HEK293 (cell line): ENCODE results near the gene LRP8.

Source experiments
- CTCF ChIA-PET: fragments of 350-600 bp; formaldehyde crosslinking; extraction: SDS; loops from one replicate; lab custom pipeline; 2021; ENCODE audit warnings: antibody characterized with exemption; lab: Yijun Ruan, JAX
- POLR2A ChIA-PET: fragments of 300-600 bp; formaldehyde crosslinking; extraction: SDS; loops from one replicate; lab custom pipeline; 2020; ENCODE audit warnings: antibody characterized with exemption, inconsistent platforms; lab: Yijun Ruan, JAX
- H3K27ac ChIP-seq: fragments of 200-500 bp; sonication (Bioruptor generic); 2 replicates; pipeline ENCODE4 v1.5.1; 2014; ENCODE audit warnings: low read depth, low read length, control low read depth, inconsistent platforms; ENCODE audit errors: extremely low read depth
- H3K36me3 ChIP-seq, 2 experiments: fragments of 200-500 bp in 1 of 2; sonication (Bioruptor generic) in 1 of 2; 1 replicate in 1 of 2; 2 replicates in 1 of 2; pipeline ENCODE4 v1.5.1; 2014 to 2017; ENCODE audit warnings: inconsistent platforms in 2 of 2, low read length in 2 of 2; ENCODE audit not compliant: control insufficient read depth in 2 of 2, insufficient read depth in 1 of 2
- H3K4me1 ChIP-seq: fragments of 200-500 bp; sonication (Bioruptor generic); 2 replicates; pipeline ENCODE4 v1.5.1; 2014; ENCODE audit warnings: mild to moderate bottlenecking, low read length, inconsistent platforms; ENCODE audit not compliant: control insufficient read depth, insufficient read depth
- H3K4me3 ChIP-seq: 2 replicates; pipeline ENCODE4 v1.5.1; 2011; ENCODE audit warnings: low read depth, mild to moderate bottlenecking, control low read depth, low read length, moderate library complexity
- H3K9me3 ChIP-seq: fragments of 200-500 bp; sonication (Bioruptor generic); 2 replicates; pipeline ENCODE4 v1.5.1; 2014; ENCODE audit warnings: low read depth, low read length, inconsistent platforms; ENCODE audit not compliant: control insufficient read depth, insufficient read depth
- BCL11B ChIP-seq: fragments of 450-650 bp; formaldehyde crosslinking; IDR thresholded peaks from 2 replicates; pipeline ENCODE4 v1.5.1; 2016; ENCODE audit warnings: low read depth, missing biosample characterization, missing genetic modification characterization
- BCL6B ChIP-seq: fragments of 450-650 bp; formaldehyde crosslinking; IDR thresholded peaks from 2 replicates; pipeline ENCODE4 v1.5.1; 2017; ENCODE audit warnings: missing biosample characterization, missing genetic modification characterization
- ELK4 ChIP-seq: IDR thresholded peaks from 2 replicates; pipeline ENCODE4 v1.6.1; 2011; ENCODE audit warnings: mild to moderate bottlenecking, low read depth, low read length, borderline replicate concordance
- FEZF1 ChIP-seq: fragments of 450-650 bp; formaldehyde crosslinking; IDR thresholded peaks from 2 replicates; pipeline ENCODE4 v1.5.1; 2016; ENCODE audit warnings: missing biosample characterization, missing genetic modification characterization
- GLIS1 ChIP-seq: fragments of 450-650 bp; formaldehyde crosslinking; IDR thresholded peaks from 2 replicates; pipeline ENCODE4 v1.5.1; 2016; ENCODE audit warnings: missing biosample characterization, missing genetic modification characterization
- KLF16 ChIP-seq: fragments of 450-650 bp; formaldehyde crosslinking; IDR thresholded peaks from 2 replicates; pipeline ENCODE4 v1.5.1; 2017; ENCODE audit warnings: missing biosample characterization, missing genetic modification characterization
- SP7 ChIP-seq: fragments of 450-650 bp; formaldehyde crosslinking; IDR thresholded peaks from 2 replicates; pipeline ENCODE4 v1.5.1; 2016; ENCODE audit warnings: missing biosample characterization, missing genetic modification characterization
- ZFP37 ChIP-seq: fragments of 450-650 bp; formaldehyde crosslinking; IDR thresholded peaks from 2 replicates; pipeline ENCODE4 v1.5.1; 2016; ENCODE audit warnings: missing biosample characterization, missing genetic modification characterization
- ZFP41 ChIP-seq: fragments of 450-650 bp; formaldehyde crosslinking; IDR thresholded peaks from 2 replicates; pipeline ENCODE4 v1.5.1; 2016; ENCODE audit warnings: missing biosample characterization, missing genetic modification characterization, borderline replicate concordance
- ZNF132 ChIP-seq: fragments of 450-650 bp; formaldehyde crosslinking; IDR thresholded peaks from 2 replicates; pipeline ENCODE4 v1.5.1; 2017; ENCODE audit warnings: missing biosample characterization, missing genetic modification characterization, borderline replicate concordance
- ZNF211 ChIP-seq: fragments of 450-650 bp; formaldehyde crosslinking; IDR thresholded peaks from 2 replicates; pipeline ENCODE4 v1.5.1; 2016; ENCODE audit warnings: low read depth, missing biosample characterization, missing genetic modification characterization
- ZNF341 ChIP-seq: fragments of 450-650 bp; formaldehyde crosslinking; IDR thresholded peaks from 2 replicates; pipeline ENCODE4; 2016; ENCODE audit warnings: low read depth, missing biosample characterization, missing genetic modification characterization
- ZNF391 ChIP-seq: fragments of 450-650 bp; formaldehyde crosslinking; IDR thresholded peaks from 2 replicates; pipeline ENCODE4 v1.5.1; 2016; ENCODE audit warnings: low read depth, missing biosample characterization, missing genetic modification characterization, borderline replicate concordance
- ZNF626 ChIP-seq: fragments of 450-650 bp; sonication (Bioruptor Pico); formaldehyde crosslinking; IDR thresholded peaks from 2 replicates; pipeline ENCODE4 v1.5.1; 2018; ENCODE audit warnings: missing biosample characterization, missing genetic modification characterization, inconsistent platforms
- ZNF701 ChIP-seq: fragments of 450-650 bp; formaldehyde crosslinking; IDR thresholded peaks from 2 replicates; pipeline ENCODE4 v1.5.1; 2016; ENCODE audit warnings: missing biosample characterization, missing genetic modification characterization
- ZNF768 ChIP-seq: fragments of 450-650 bp; formaldehyde crosslinking; IDR thresholded peaks from 2 replicates; pipeline ENCODE4 v1.5.1; 2018; ENCODE audit warnings: missing biosample characterization, mild to moderate bottlenecking, missing genetic modification characterization
- ZNF791 ChIP-seq: fragments of 450-650 bp; formaldehyde crosslinking; IDR thresholded peaks from 2 replicates; pipeline ENCODE4 v1.5.1; 2016; ENCODE audit warnings: missing biosample characterization, missing genetic modification characterization
- TF ChIP-seq, protein P1 (sequence below): fragments of 450-650 bp; formaldehyde crosslinking; IDR thresholded peaks from 2 replicates; pipeline ENCODE4 v1.5.1; 2016; ENCODE audit warnings: missing biosample characterization, missing genetic modification characterization
- TF ChIP-seq, protein P2 (sequence below): fragments of 450-650 bp; formaldehyde crosslinking; IDR thresholded peaks from 2 replicates; pipeline ENCODE4 v1.5.1; 2016; ENCODE audit warnings: missing biosample characterization, missing genetic modification characterization
- TF ChIP-seq, protein P3 (sequence below): fragments of 450-650 bp; formaldehyde crosslinking; IDR thresholded peaks from 2 replicates; pipeline ENCODE4 v1.5.0; 2017; ENCODE audit warnings: missing biosample characterization, missing genetic modification characterization, borderline replicate concordance

Gene LRP8

GRCh38 chr1:53319296-53320101 lies 8.4 kb downstream of the LRP8 start (continued):
- TF ChIP-seq FEZF1 (no peak), BCL11B (tag by site-specific recombination) (no peak), ZFP41 (tag by site-specific recombination) (no peak), KLF16 (tag by site-specific recombination) (no peak), ZNF132 (tag by site-specific recombination) (no peak), ZFP37 (tag by site-specific recombination) (no peak), ZNF211 (tag by site-specific recombination) (no peak)
- TF ChIP-seq, protein P1, sequence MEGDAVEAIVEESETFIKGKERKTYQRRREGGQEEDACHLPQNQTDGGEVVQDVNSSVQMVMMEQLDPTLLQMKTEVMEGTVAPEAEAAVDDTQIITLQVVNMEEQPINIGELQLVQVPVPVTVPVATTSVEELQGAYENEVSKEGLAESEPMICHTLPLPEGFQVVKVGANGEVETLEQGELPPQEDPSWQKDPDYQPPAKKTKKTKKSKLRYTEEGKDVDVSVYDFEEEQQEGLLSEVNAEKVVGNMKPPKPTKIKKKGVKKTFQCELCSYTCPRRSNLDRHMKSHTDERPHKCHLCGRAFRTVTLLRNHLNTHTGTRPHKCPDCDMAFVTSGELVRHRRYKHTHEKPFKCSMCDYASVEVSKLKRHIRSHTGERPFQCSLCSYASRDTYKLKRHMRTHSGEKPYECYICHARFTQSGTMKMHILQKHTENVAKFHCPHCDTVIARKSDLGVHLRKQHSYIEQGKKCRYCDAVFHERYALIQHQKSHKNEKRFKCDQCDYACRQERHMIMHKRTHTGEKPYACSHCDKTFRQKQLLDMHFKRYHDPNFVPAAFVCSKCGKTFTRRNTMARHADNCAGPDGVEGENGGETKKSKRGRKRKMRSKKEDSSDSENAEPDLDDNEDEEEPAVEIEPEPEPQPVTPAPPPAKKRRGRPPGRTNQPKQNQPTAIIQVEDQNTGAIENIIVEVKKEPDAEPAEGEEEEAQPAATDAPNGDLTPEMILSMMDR (tag by site-specific recombination): no peak
- TF ChIP-seq, protein P2, sequence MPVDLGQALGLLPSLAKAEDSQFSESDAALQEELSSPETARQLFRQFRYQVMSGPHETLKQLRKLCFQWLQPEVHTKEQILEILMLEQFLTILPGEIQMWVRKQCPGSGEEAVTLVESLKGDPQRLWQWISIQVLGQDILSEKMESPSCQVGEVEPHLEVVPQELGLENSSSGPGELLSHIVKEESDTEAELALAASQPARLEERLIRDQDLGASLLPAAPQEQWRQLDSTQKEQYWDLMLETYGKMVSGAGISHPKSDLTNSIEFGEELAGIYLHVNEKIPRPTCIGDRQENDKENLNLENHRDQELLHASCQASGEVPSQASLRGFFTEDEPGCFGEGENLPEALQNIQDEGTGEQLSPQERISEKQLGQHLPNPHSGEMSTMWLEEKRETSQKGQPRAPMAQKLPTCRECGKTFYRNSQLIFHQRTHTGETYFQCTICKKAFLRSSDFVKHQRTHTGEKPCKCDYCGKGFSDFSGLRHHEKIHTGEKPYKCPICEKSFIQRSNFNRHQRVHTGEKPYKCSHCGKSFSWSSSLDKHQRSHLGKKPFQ (tag by site-specific recombination): no peak

- no peaks in the 10 kb centered on the region for H3K9me3 ChIP-seq
- H3K4me1 ChIP-seq: no peaks in the 10 kb centered on the region; the same call in 1 of the 2 replicates
- peaks cover 0 to 12% of the 10 kb centered on the region in 2 experiments; a peak in 1 of 3 replicates for H3K36me3 ChIP-seq
- peak; percentile 95 for TF ChIP-seq ZNF768
- no peak for TF ChIP-seq ZNF341 (tag by site-specific recombination)
- ChIA-PET CTCF (interaction anchor here (0.6 to 1.5 kb wide), 5 partner anchors 9 to 765 kb away, joined by 3 to 6 read pairs (median 3); no protein-coding TSS in a partner anchor), POLR2A (no interaction called here)
- no peak overlapping the region for H3K27ac ChIP-seq
- H3K4me3 ChIP-seq: no peak overlapping the region
Measured at GRCh38 chr1:53317646-53318539, 10.0 kb downstream of the LRP8 start.

GRCh38 chr1:53316766-53317581 lies 10.9 kb downstream of the LRP8 start:
- H3K4me3 ChIP-seq: no peak overlapping the region
- H3K27ac ChIP-seq: peak overlapping the region; percentile 25; the same call in 1 of the 2 replicates
- no peaks in the 10 kb centered on the region; the same call in 1 of the 2 replicates for H3K4me1 ChIP-seq
- H3K36me3 ChIP-seq: peaks cover 0 to 8% of the 10 kb centered on the region in 2 experiments; a peak in 1 of 3 replicates
- no peaks in the 10 kb centered on the region for H3K9me3 ChIP-seq
- CTCF ChIA-PET: interaction anchor here (0.7 to 1.5 kb wide), 3 partner anchors 9 to 346 kb away, joined by 3 to 6 read pairs (median 3); no protein-coding TSS in a partner anchor
- POLR2A ChIA-PET: interaction anchor here (1.0 kb wide), 1 partner anchor 9 kb away, joined by 4 read pairs; no protein-coding TSS in a partner anchor
- TF ChIP-seq ELK4 (no peak), ZNF341 (tag by site-specific recombination) (peak; percentile 39), GLIS1 (tag by site-specific recombination) (peak; percentile 85), ZNF626 (no peak), ZNF391 (tag by site-specific recombination) (no peak), ZNF701 (no peak), BCL6B (tag by site-specific recombination) (no peak), ZNF791 (tag by site-specific recombination) (no peak), SP7 (tag by site-specific recombination) (peak; percentile 64; the same call in 1 of the 2 replicates)
- TF ChIP-seq, protein P3, sequence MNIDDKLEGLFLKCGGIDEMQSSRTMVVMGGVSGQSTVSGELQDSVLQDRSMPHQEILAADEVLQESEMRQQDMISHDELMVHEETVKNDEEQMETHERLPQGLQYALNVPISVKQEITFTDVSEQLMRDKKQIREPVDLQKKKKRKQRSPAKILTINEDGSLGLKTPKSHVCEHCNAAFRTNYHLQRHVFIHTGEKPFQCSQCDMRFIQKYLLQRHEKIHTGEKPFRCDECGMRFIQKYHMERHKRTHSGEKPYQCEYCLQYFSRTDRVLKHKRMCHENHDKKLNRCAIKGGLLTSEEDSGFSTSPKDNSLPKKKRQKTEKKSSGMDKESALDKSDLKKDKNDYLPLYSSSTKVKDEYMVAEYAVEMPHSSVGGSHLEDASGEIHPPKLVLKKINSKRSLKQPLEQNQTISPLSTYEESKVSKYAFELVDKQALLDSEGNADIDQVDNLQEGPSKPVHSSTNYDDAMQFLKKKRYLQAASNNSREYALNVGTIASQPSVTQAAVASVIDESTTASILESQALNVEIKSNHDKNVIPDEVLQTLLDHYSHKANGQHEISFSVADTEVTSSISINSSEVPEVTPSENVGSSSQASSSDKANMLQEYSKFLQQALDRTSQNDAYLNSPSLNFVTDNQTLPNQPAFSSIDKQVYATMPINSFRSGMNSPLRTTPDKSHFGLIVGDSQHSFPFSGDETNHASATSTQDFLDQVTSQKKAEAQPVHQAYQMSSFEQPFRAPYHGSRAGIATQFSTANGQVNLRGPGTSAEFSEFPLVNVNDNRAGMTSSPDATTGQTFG (tag by site-specific recombination): no peak
